Mesenchymal stem cell (in vitro differentiated cells and primary cell): Measurements from ENCODE around the gene OR13C4.

Source experiments
- DNase-seq: peaks from one replicate; pipeline ENCODE4 v3.0.0-alpha.2; 2013
- H2AFZ ChIP-seq: one replicate; pipeline ENCODE4 v1.6.1; 2013; ENCODE audit warnings: low read depth, mild to moderate bottlenecking, control low read depth, inconsistent platforms, low read length, moderate library complexity
- H2AK5ac ChIP-seq: 2 replicates; pipeline ENCODE4 v1.6.1; 2013; ENCODE audit warnings: low read length, moderate library complexity, mild to moderate bottlenecking, inconsistent platforms; ENCODE audit not compliant: severe bottlenecking
- H2BK120ac ChIP-seq: one replicate; pipeline ENCODE4 v1.6.1; 2013; ENCODE audit warnings: low read depth, mild to moderate bottlenecking, inconsistent platforms, low read length, moderate library complexity
- H2BK12ac ChIP-seq, 2 experiments: one replicate each; pipeline ENCODE4 v1.6.1; 2013; ENCODE audit warnings: inconsistent platforms in 2 of 2, low read length in 2 of 2, mild to moderate bottlenecking in 2 of 2, moderate library complexity in 2 of 2, control low read depth in 1 of 2
- H2BK15ac ChIP-seq: one replicate; pipeline ENCODE4 v1.6.1; 2013; ENCODE audit warnings: mild to moderate bottlenecking, low read depth, inconsistent platforms; ENCODE audit not compliant: poor library complexity, severe bottlenecking
- H2BK5ac ChIP-seq: 2 replicates; pipeline ENCODE4 v1.6.1; 2013; ENCODE audit warnings: low read depth, mild to moderate bottlenecking, low read length, control low read depth, inconsistent platforms; ENCODE audit not compliant: poor library complexity, severe bottlenecking
- H3K14ac ChIP-seq, 2 experiments: one replicate each; pipeline ENCODE4 v1.6.1; 2013; ENCODE audit warnings: inconsistent platforms in 2 of 2, low read length in 2 of 2, control low read depth in 1 of 2, mild to moderate bottlenecking in 1 of 2, moderate library complexity in 1 of 2
- H3K18ac ChIP-seq, 2 experiments: one replicate each; pipeline ENCODE4 v1.6.1; 2013; ENCODE audit warnings: inconsistent platforms in 2 of 2, low read length in 2 of 2, control low read depth in 1 of 2, low read depth in 1 of 2, mild to moderate bottlenecking in 1 of 2
- H3K23ac ChIP-seq, 2 experiments: one replicate each; pipeline ENCODE4 v1.6.1; 2013; ENCODE audit warnings: inconsistent platforms in 2 of 2, low read length in 2 of 2, mild to moderate bottlenecking in 2 of 2, moderate library complexity in 2 of 2, control low read depth in 1 of 2
- H3K27ac ChIP-seq: 2 replicates; pipeline ENCODE4 v1.5.1; 2013; ENCODE audit warnings: mild to moderate bottlenecking, moderate library complexity, low read length, control low read depth, inconsistent platforms; ENCODE audit not compliant: poor library complexity, severe bottlenecking
- H3K27me3 ChIP-seq, 2 experiments: 2 replicates each; pipeline versions ENCODE4 v1.6.1 to v1.7.0; 2013; ENCODE audit warnings: low read length in 2 of 2, mild to moderate bottlenecking in 2 of 2, moderate library complexity in 2 of 2, control low read depth in 1 of 2, inconsistent platforms in 1 of 2; ENCODE audit not compliant: control insufficient read depth in 1 of 2, insufficient read depth in 1 of 2
- H3K36me3 ChIP-seq, 2 experiments: 2 replicates each; pipeline versions ENCODE4 v1.6.1 to v1.7.0; 2013; ENCODE audit warnings: low read length in 2 of 2, control low read depth in 1 of 2, inconsistent platforms in 1 of 2, low read depth in 1 of 2, mild to moderate bottlenecking in 1 of 2; ENCODE audit not compliant: insufficient read depth in 2 of 2, control insufficient read depth in 1 of 2
- H3K4ac ChIP-seq, 2 experiments: one replicate each; pipeline ENCODE4 v1.6.1; 2013; ENCODE audit warnings: inconsistent platforms in 2 of 2, low read length in 2 of 2, mild to moderate bottlenecking in 2 of 2, moderate library complexity in 2 of 2, control low read depth in 1 of 2, low read depth in 1 of 2
- H3K4me1 ChIP-seq: 2 replicates; pipeline ENCODE4 v1.6.1; 2013; ENCODE audit warnings: low read depth, low read length, control low read depth; ENCODE audit not compliant: control insufficient read depth, insufficient read depth
- H3K4me2 ChIP-seq: 2 replicates; pipeline ENCODE4 v1.6.1; 2013; ENCODE audit warnings: low read length, mild to moderate bottlenecking, inconsistent platforms; ENCODE audit not compliant: poor library complexity, severe bottlenecking
- H3K4me3 ChIP-seq, 2 experiments: 2 replicates each; pipeline versions ENCODE4 v1.5.1 to v1.7.0; 2013; ENCODE audit warnings: low read length in 2 of 2, mild to moderate bottlenecking in 2 of 2, control low read depth in 1 of 2, low read depth in 1 of 2; ENCODE audit not compliant: insufficient read depth in 1 of 2
- H3K79me1 ChIP-seq: replicated peaks from 2 replicates; pipeline ENCODE4 v1.6.1; 2013; ENCODE audit warnings: mild to moderate bottlenecking, control low read depth, low read length, inconsistent platforms; ENCODE audit not compliant: poor library complexity, severe bottlenecking
- H3K9ac ChIP-seq: 2 replicates; pipeline ENCODE4 v1.7.0; 2013; ENCODE audit warnings: mild to moderate bottlenecking, low read length, moderate library complexity
- H3K9me3 ChIP-seq: 2 replicates; pipeline ENCODE4 v1.7.0; 2013; ENCODE audit warnings: mild to moderate bottlenecking, low read length; ENCODE audit not compliant: control insufficient read depth
- H4K8ac ChIP-seq: one replicate; pipeline ENCODE4 v1.6.1; 2013; ENCODE audit warnings: inconsistent platforms, mild to moderate bottlenecking, low read length, moderate library complexity
- H4K91ac ChIP-seq: one replicate; pipeline ENCODE4 v1.6.1; 2013; ENCODE audit warnings: mild to moderate bottlenecking, low read length, inconsistent platforms
- WGBS: methylation state at CpG from one replicate; pipeline ENCODE4 v1.1.7; 2013; ENCODE audit warnings: mixed read lengths; 5-methylcytosine and 5-hydroxymethylcytosine counted together

OR13C4 gene

DNA sequence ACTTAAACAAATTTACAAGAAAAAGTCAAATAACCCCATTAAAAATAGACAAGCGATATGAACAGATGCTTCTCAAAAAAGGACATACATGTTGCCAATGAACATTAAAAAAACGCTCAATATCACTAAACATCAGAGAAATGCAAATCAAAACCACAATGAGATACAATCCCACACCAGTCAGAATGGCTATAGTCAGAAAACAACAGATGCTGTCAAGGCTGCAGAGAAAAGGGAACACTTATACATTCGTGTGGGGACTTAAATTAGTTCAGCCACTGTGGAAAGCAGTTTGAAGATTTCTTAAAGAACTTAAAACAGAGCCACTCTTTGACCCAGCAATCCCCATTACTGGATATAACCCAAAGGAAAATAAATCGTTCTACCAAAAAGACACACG is 12.1 kb downstream of the OR13C4 start:
- no peak overlapping the region for H3K27ac ChIP-seq
- WGBS = 63% methylated on average over 4 of the region's 5 CpGs
- H3K4me2 ChIP-seq = no peak overlapping the region
- no peak overlapping the region for H2AFZ ChIP-seq
- no peaks in the 10 kb centered on the region for H3K79me1 ChIP-seq
- no peak overlapping the region for H4K91ac ChIP-seq
- H3K14ac ChIP-seq = no peak overlapping the region
- H2AK5ac ChIP-seq = no peak overlapping the region
- no peaks in the 10 kb centered on the region for H3K9me3 ChIP-seq
- no peak overlapping the region for H3K9ac ChIP-seq
- H3K27me3 ChIP-seq = no peaks in the 10 kb centered on the region
- no peaks in the 10 kb centered on the region for H3K36me3 ChIP-seq
- no peaks in the 10 kb centered on the region for H3K4me1 ChIP-seq
- no peak overlapping the region for H3K23ac ChIP-seq
- H3K4ac ChIP-seq = no peak overlapping the region
- no peak overlapping the region for H3K18ac ChIP-seq
- no peak overlapping the region for H2BK5ac ChIP-seq
- no peak overlapping the region for H2BK120ac ChIP-seq
- no peak overlapping the region for H2BK12ac ChIP-seq
- no peak overlapping the region for H4K8ac ChIP-seq
- DNase-seq = no peak
- no peak overlapping the region for H3K4me3 ChIP-seq
- H2BK15ac ChIP-seq = no peak overlapping the region

DNA sequence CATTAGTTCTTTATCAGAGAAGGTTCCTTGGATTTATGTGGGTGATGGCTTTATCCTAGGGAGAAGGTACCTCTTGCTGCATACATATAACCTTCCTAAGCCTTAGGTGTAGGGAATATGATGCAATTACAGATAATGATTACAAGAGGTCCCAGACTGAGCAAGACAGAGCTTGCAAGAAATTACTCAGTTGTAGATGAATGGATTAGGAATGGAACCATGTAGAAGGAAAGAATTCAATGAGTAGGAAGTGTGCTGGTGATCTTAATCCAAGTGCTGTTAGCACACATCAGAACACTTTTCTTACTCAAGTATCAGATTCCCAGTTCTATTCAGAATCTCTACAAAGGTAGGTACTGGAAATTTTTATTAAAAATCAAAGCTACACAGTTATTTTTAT is 20.4 kb downstream of the OR13C4 start:
- Histone ChIP-seq H3K4me3 (no peak overlapping the region), H3K18ac (no peak overlapping the region), H3K14ac (no peak overlapping the region), H3K4me1 (no peaks in the 10 kb centered on the region), H2AFZ (no peak overlapping the region), H3K79me1 (no peaks in the 10 kb centered on the region), H3K9ac (no peak overlapping the region), H3K23ac (no peak overlapping the region), H3K36me3 (no peaks in the 10 kb centered on the region), H2BK15ac (no peak overlapping the region), H2BK5ac (no peak overlapping the region), H2BK12ac (no peak overlapping the region), H3K4ac (no peak overlapping the region), H2BK120ac (no peak overlapping the region), H2AK5ac (no peak overlapping the region), H3K9me3 (no peaks in the 10 kb centered on the region), H4K8ac (no peak overlapping the region), H3K27ac (no peak overlapping the region), H3K27me3 (no peaks in the 10 kb centered on the region), H4K91ac (no peak overlapping the region), H3K4me2 (no peak overlapping the region)
- DNase-seq = no peak

DNA sequence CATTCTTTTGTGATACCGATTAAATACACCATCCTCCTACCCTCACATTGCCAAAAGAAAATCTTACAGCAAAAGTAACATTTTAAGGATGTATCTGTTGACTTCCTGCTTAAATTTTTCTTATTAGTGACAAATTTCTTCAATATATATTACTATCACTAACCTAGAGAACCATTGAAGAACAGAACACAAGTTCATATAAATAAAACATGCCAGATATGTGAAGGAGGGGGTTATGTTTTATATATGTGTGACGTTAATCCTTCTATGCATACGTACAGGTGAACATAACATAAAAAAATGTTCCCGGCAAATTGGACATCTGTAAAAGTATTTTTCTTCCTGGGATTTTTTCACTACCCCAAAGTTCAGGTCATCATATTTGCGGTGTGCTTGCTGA is 23.0 kb downstream of the OR13C4 start, which contains the start of gene OR13F1:
TSS of gene OR13F1 (plus strand) at position 301 of the 400 bp plus-strand sequence. CDS start at position 301, 0 bp downstream.
- Histone ChIP-seq H3K9ac (no peak within 1 kb of the TSS), H3K4me2 (no peak within 1 kb of the TSS), H3K4me1 (no peaks in the 10 kb centered on the region), H2BK5ac (no peak within 1 kb of the TSS), H3K79me1 (no peaks in the 10 kb centered on the region), H3K18ac (no peak within 1 kb of the TSS), H3K14ac (no peak within 1 kb of the TSS), H4K91ac (no peak within 1 kb of the TSS), H2BK15ac (no peak within 1 kb of the TSS), H2BK120ac (no peak within 1 kb of the TSS), H2AFZ (no peak within 1 kb of the TSS), H4K8ac (no peak within 1 kb of the TSS), H2BK12ac (no peak within 1 kb of the TSS), H3K27me3 (no peaks in the 10 kb centered on the region), H3K9me3 (no peaks in the 10 kb centered on the region), H3K36me3 (no peaks in the 10 kb centered on the region), H3K4ac (no peak within 1 kb of the TSS), H3K23ac (no peak within 1 kb of the TSS), H3K4me3 (no peak within 1 kb of the TSS), H2AK5ac (no peak within 1 kb of the TSS), H3K27ac (no peak within 1 kb of the TSS)
- no peak for DNase-seq
- 86% methylated on average over 4 of the region's 5 CpGs for WGBS

DNA sequence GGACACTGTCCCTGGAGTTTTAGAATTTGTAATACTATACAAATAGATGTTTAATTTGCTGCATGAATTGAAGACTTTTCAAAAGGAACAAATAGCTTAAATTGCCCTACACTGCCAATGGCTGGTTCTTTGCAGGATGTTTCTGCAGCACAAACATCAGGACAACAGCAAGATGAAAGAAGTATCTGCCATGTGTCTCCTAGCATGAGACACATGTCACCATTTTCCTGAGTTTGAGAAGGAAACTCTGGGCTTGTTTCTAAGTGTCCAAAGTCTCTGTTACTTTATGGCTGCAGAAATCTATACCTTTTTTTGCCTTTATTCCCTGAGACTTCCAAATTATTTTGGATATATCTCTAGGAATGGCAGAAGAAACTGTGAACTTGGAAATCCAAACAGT is 23.6 kb downstream of the OR13C4 start:
- no peak overlapping the region for H2AK5ac ChIP-seq
- H2BK12ac ChIP-seq = no peak overlapping the region
- no peak overlapping the region for H3K9ac ChIP-seq
- no peak overlapping the region for H2BK120ac ChIP-seq
- H4K8ac ChIP-seq = no peak overlapping the region
- no peak overlapping the region for H3K14ac ChIP-seq
- no peaks in the 10 kb centered on the region for H3K9me3 ChIP-seq
- H4K91ac ChIP-seq = no peak overlapping the region
- H2BK5ac ChIP-seq = no peak overlapping the region
- no peak overlapping the region for H2AFZ ChIP-seq
- no peak overlapping the region for H3K23ac ChIP-seq
- no peaks in the 10 kb centered on the region for H3K27me3 ChIP-seq
- no peak overlapping the region for H3K18ac ChIP-seq
- H3K79me1 ChIP-seq = no peaks in the 10 kb centered on the region
- no peak overlapping the region for H2BK15ac ChIP-seq
- no peaks in the 10 kb centered on the region for H3K4me1 ChIP-seq
- DNase-seq = no peak
- no peaks in the 10 kb centered on the region for H3K36me3 ChIP-seq
- no peak overlapping the region for H3K27ac ChIP-seq
- no peak overlapping the region for H3K4me3 ChIP-seq
- no peak overlapping the region for H3K4ac ChIP-seq
- no peak overlapping the region for H3K4me2 ChIP-seq
